ENCODE data around the gene STRIP2.

STRIP2 gene

DNA sequence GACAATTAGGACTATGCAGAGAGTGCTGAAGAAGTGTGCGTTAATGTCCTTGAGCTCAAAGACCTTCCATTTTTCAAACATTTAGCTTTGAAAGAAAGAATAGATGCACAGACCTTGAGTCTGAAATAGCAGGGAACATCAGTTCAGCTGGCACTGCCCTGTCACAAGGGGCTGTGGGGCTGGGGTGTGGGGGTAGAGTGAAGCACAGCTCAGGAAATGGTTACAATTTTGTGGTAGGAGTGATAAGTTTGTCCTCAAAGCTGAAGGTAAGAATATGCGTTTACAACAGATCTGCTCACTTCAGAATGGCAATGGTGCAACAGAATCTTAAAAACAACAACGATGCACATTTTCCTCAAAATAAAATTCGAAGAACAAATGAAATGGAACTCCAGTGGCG is 101.7 kb downstream of the STRIP2 start:
- no peak for DNase-seq

DNA sequence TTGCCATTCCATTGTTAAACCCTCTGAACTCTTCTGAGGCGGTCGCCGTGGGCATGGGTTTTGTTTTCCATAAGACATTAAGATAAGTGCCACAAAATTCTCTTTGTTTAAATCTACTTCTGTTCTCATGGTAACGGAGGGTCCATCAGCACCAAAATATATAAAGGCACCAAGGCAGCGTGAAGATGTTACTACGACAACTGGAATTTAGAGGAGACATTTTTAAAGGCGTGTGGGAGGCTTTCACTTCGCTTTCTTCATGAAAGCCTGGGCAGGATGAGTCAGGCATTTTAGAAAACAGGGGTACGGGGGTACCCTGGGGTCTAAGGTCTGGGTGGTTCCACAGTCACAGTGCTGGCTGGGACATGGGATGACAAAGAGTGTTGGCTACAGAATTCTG is 102.1 kb downstream of the STRIP2 start:
- no peak for DNase-seq
